Measurements from ENCODE around the gene STIM2.

DNA sequence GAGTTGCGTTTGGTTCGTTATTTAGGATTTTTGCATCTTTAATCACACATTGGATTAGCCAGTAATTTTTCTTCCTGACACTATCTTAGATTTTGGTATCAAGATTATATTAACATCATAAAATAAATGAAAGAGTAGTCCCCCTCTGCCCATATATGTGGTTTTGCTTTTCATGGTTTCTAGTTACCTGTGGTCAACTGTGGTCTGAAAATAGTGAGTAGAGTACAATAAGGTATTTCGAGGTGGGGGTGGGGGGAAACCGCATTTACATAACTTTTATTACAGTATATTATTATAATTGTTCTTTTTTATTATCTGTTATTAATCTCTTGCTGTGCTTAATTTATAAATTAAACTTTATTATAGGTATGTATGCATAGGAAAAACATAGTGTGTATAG is 152.4 kb downstream of the STIM2 start:
- TF ChIP-seq, protein P1, sequence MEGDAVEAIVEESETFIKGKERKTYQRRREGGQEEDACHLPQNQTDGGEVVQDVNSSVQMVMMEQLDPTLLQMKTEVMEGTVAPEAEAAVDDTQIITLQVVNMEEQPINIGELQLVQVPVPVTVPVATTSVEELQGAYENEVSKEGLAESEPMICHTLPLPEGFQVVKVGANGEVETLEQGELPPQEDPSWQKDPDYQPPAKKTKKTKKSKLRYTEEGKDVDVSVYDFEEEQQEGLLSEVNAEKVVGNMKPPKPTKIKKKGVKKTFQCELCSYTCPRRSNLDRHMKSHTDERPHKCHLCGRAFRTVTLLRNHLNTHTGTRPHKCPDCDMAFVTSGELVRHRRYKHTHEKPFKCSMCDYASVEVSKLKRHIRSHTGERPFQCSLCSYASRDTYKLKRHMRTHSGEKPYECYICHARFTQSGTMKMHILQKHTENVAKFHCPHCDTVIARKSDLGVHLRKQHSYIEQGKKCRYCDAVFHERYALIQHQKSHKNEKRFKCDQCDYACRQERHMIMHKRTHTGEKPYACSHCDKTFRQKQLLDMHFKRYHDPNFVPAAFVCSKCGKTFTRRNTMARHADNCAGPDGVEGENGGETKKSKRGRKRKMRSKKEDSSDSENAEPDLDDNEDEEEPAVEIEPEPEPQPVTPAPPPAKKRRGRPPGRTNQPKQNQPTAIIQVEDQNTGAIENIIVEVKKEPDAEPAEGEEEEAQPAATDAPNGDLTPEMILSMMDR (conservative IDR thresholded peaks at IDR 0.05 in 1 of 2, IDR thresholded peaks at IDR 0.05 in 1 of 2; ENCODE audit: low read depth in 1 of 2, low read length in 2 of 2), result no peak
- TF ChIP-seq EZH2 (IDR thresholded peaks at IDR 0.05; ENCODE audit: low read length, missing control alignments), result no peak
